H9 (cell line): Measurements from ENCODE around the gene VTCN1. TPM values are rescaled to one million over a fixed set of nuclear protein-coding genes. Genes with fewer than 3 reads are reported as not detected.

ENCODE experiments used
- DNase-seq: peaks from one replicate; pipeline ENCODE4 v3.0.0-alpha.2; 2017
- H2AFZ ChIP-seq: one replicate; pipeline ENCODE4 v1.6.1; 2013; ENCODE audit warnings: mild to moderate bottlenecking, low read length, control low read depth, moderate library complexity
- H2AK5ac ChIP-seq: 2 replicates; pipeline ENCODE4 v1.6.1; 2013; ENCODE audit warnings: low read length, control low read depth, mixed read lengths; ENCODE audit not compliant: insufficient read length
- H2BK120ac ChIP-seq: one replicate; pipeline ENCODE4 v1.6.1; 2013; ENCODE audit warnings: low read depth, mild to moderate bottlenecking, low read length, control low read depth, inconsistent platforms; ENCODE audit not compliant: poor library complexity, severe bottlenecking
- H2BK12ac ChIP-seq: 2 replicates; pipeline ENCODE4 v1.6.1; 2013; ENCODE audit warnings: low read length, control low read depth, mixed read lengths, low read depth; ENCODE audit not compliant: insufficient read length
- H2BK15ac ChIP-seq: 2 replicates; pipeline ENCODE4 v1.6.1; 2013; ENCODE audit warnings: low read depth, low read length, control low read depth
- H2BK20ac ChIP-seq: one replicate; pipeline ENCODE4 v1.6.1; 2013; ENCODE audit warnings: low read depth, mild to moderate bottlenecking, low read length, control low read depth, inconsistent platforms; ENCODE audit not compliant: poor library complexity, severe bottlenecking
- H2BK5ac ChIP-seq: 2 replicates; pipeline ENCODE4 v1.6.1; 2013; ENCODE audit warnings: low read length, control low read depth, mixed read lengths; ENCODE audit not compliant: insufficient read length
- H3K14ac ChIP-seq: 2 replicates; pipeline ENCODE4 v1.6.1; 2013; ENCODE audit warnings: low read length, control low read depth; ENCODE audit not compliant: insufficient read depth
- H3K18ac ChIP-seq: 2 replicates; pipeline ENCODE4 v1.6.1; 2013; ENCODE audit warnings: low read depth, mild to moderate bottlenecking, mixed read lengths, low read length, control low read depth; ENCODE audit not compliant: insufficient read length
- H3K23ac ChIP-seq: 2 replicates; pipeline ENCODE4 v1.6.1; 2013; ENCODE audit warnings: low read length, control low read depth, mixed read lengths, low read depth; ENCODE audit not compliant: insufficient read length
- H3K23me2 ChIP-seq: 2 replicates; pipeline ENCODE4 v1.6.1; 2013; ENCODE audit warnings: low read depth, mild to moderate bottlenecking, mixed read lengths, low read length, control low read depth; ENCODE audit not compliant: insufficient read length, poor library complexity, severe bottlenecking
- H3K27ac ChIP-seq: 2 replicates; pipeline ENCODE4 v1.5.1; 2013; ENCODE audit warnings: low read length, control low read depth, mixed read lengths, low read depth; ENCODE audit not compliant: insufficient read length
- H3K27me3 ChIP-seq: 2 replicates; pipeline ENCODE4 v1.6.1; 2013; ENCODE audit warnings: low read length, control low read depth, inconsistent platforms; ENCODE audit not compliant: insufficient read depth
- H3K4ac ChIP-seq: 2 replicates; pipeline ENCODE4 v1.6.1; 2013; ENCODE audit warnings: low read depth, mild to moderate bottlenecking, control low read depth, inconsistent platforms, low read length, moderate library complexity
- H3K4me1 ChIP-seq: 2 replicates; pipeline ENCODE4 v1.6.1; 2013; ENCODE audit warnings: low read length, control low read depth, inconsistent platforms; ENCODE audit not compliant: insufficient read depth
- H3K4me2 ChIP-seq: 2 replicates; pipeline ENCODE4 v1.6.1; 2013; ENCODE audit warnings: low read length, control low read depth, mixed read lengths; ENCODE audit not compliant: insufficient read length, insufficient read depth
- H3K56ac ChIP-seq: 2 replicates; pipeline ENCODE4 v1.6.1; 2013; ENCODE audit warnings: low read depth, mild to moderate bottlenecking, mixed read lengths, low read length, control low read depth; ENCODE audit not compliant: insufficient read length
- H3K79me1 ChIP-seq: 2 replicates; pipeline ENCODE4 v1.6.1; 2013; ENCODE audit warnings: low read depth, mild to moderate bottlenecking, moderate library complexity, low read length, control low read depth, inconsistent platforms; ENCODE audit not compliant: insufficient read depth, poor library complexity, severe bottlenecking
- H3K79me2 ChIP-seq: 2 replicates; pipeline ENCODE4 v1.6.1; 2013; ENCODE audit warnings: low read length, control low read depth, inconsistent platforms; ENCODE audit not compliant: insufficient read depth
- H3K9ac ChIP-seq: 2 replicates; pipeline ENCODE4 v1.6.1; 2013; ENCODE audit warnings: low read length, control low read depth, mixed read lengths; ENCODE audit not compliant: insufficient read length; ENCODE audit errors: extremely low read depth
- H3K9me3 ChIP-seq: one replicate; pipeline ENCODE4 v1.6.1; 2013; ENCODE audit warnings: low read depth, low read length, inconsistent platforms; ENCODE audit not compliant: control insufficient read depth
- H3T11ph ChIP-seq: one replicate; pipeline ENCODE4 v1.6.1; 2013; ENCODE audit warnings: mild to moderate bottlenecking, low read length, control low read depth, inconsistent platforms
- H4K20me1 ChIP-seq: one replicate; pipeline ENCODE4 v1.6.1; 2013; ENCODE audit not compliant: control insufficient read depth, insufficient read length, insufficient read depth
- H4K5ac ChIP-seq: 2 replicates; pipeline ENCODE4 v1.6.1; 2013; ENCODE audit warnings: low read depth, mild to moderate bottlenecking, mixed read lengths, low read length, control low read depth; ENCODE audit not compliant: insufficient read length
- H4K8ac ChIP-seq: replicated peaks from 2 replicates; pipeline ENCODE4 v1.6.1; 2013; ENCODE audit warnings: low read length, control low read depth, mixed read lengths, low read depth; ENCODE audit not compliant: insufficient read length
- H4K91ac ChIP-seq: 2 replicates; pipeline ENCODE4 v1.6.1; 2013; ENCODE audit warnings: low read depth, mild to moderate bottlenecking, moderate library complexity, mixed read lengths, low read length, control low read depth; ENCODE audit not compliant: insufficient read length
- H3K27ac Mint-ChIP-seq, 3 experiments: 2 replicates in 2 of 3; 3 replicates in 1 of 3; pipeline ENCODE4 v1.8.0; 2020 to 2021; ENCODE audit warnings: mixed read lengths in 3 of 3, mild to moderate bottlenecking in 1 of 3, moderate library complexity in 1 of 3
- H3K27me3 Mint-ChIP-seq: 2 replicates; pipeline ENCODE4 v1.8.0; 2021; ENCODE audit warnings: low read depth, mild to moderate bottlenecking, moderate library complexity, mixed read lengths
- H3K36me3 Mint-ChIP-seq, 3 experiments: 2 replicates in 2 of 3; 3 replicates in 1 of 3; pipeline ENCODE4 v1.8.0; 2020 to 2021; ENCODE audit warnings: low read depth in 3 of 3, mixed read lengths in 3 of 3; ENCODE audit not compliant: insufficient read depth in 1 of 3
- H3K4me1 Mint-ChIP-seq, 2 experiments: 2 replicates each; pipeline ENCODE4 v1.8.0; 2020; ENCODE audit warnings: mixed read lengths in 2 of 2
- H3K4me3 Mint-ChIP-seq, 2 experiments: 2 replicates in 1 of 2; 3 replicates in 1 of 2; pipeline ENCODE4 v1.8.0; 2020 to 2021; ENCODE audit warnings: mild to moderate bottlenecking in 2 of 2, mixed read lengths in 2 of 2, moderate library complexity in 1 of 2
- H3K9me3 Mint-ChIP-seq, 2 experiments: 2 replicates in 1 of 2; 3 replicates in 1 of 2; pipeline ENCODE4 v1.8.0; 2020; ENCODE audit warnings: mild to moderate bottlenecking in 2 of 2, mixed read lengths in 2 of 2, moderate library complexity in 1 of 2
- CTCF ChIP-seq: fragments of 200-600 bp; sonication (generic); conservative IDR thresholded peaks from 3 replicates; pipeline ENCODE4 v1.8.0; 2021; ENCODE audit warnings: antibody characterized with exemption, mild to moderate bottlenecking
- WGBS: extraction: QIAGEN DNeasy Blood & Tissue Kit; methylation state at CpG from one replicate; pipeline ENCODE4 v1.1.7; 2013; ENCODE audit warnings: missing lambda C conversion rate, low lambda C conversion rate, mixed read lengths; ENCODE audit not compliant: insufficient read length; ENCODE audit errors: extremely low coverage; 5-methylcytosine and 5-hydroxymethylcytosine counted together
- total RNA-seq: library from RNA; stranded (reverse); gene quantifications from 2 replicates; pipeline ENCODE4 v1.2.1, GENCODE V29; 2021

The VTCN1 gene
- total RNA-seq, 1 experiment from 2014 or later, result 0.33 TPM

- Histone ChIP-seq H3K14ac (no peak overlapping the region), H3K79me1 (no peaks in the 10 kb centered on the region), H3K4ac (no peak overlapping the region), H2BK5ac (no peak overlapping the region), H2BK12ac (no peak overlapping the region), H2AFZ (no peak overlapping the region), H2BK20ac (no peak overlapping the region), H2BK120ac (no peak overlapping the region), H3K9ac (no peak overlapping the region), H3K56ac (no peak overlapping the region), H3K23ac (no peak overlapping the region), H2BK15ac (no peak overlapping the region), H3T11ph (no peak overlapping the region), H3K9me3 (no peaks in the 10 kb centered on the region), H4K8ac (no peak overlapping the region), H3K23me2 (no peaks in the 10 kb centered on the region), H3K4me2 (no peak overlapping the region), H3K79me2 (no peaks in the 10 kb centered on the region), H3K27me3 (no peaks in the 10 kb centered on the region), H4K20me1 (no peaks in the 10 kb centered on the region), H2AK5ac (no peak overlapping the region), H3K4me1 (no peaks in the 10 kb centered on the region; the same call in 1 of the 2 replicates), H3K18ac (no peak overlapping the region), H4K91ac (no peak overlapping the region), H3K27ac (no peak overlapping the region), H4K5ac (no peak overlapping the region)
- Mint-ChIP-seq H3K36me3 (no peaks in the 10 kb centered on the region), H3K4me1 (peaks cover 30 to 36% of the 10 kb centered on the region in 2 experiments), H3K4me3 (no peak overlapping the region), H3K9me3 (no peaks in the 10 kb centered on the region), H3K27ac (peak overlapping the region in 1 of 3 experiments; percentile 76; a peak in 1 of 7 replicates), H3K27me3 (no peaks in the 10 kb centered on the region)
- TF ChIP-seq CTCF, result no peak
- DNase-seq, result no peak
- no CpG with 5 or more reads among the region's 5 CpGs for WGBS
Observed at GRCh38 chr1:117178756-117179155, 32.0 kb downstream of the VTCN1 start.
